H1 (cell line): Measurements from ENCODE around the gene ZBTB2. TPM values are rescaled to one million over a fixed set of nuclear protein-coding genes. Genes with fewer than 3 reads are reported as not detected.

ENCODE experiments used
- CTBP2 ChIP-seq: IDR thresholded peaks from 2 replicates; pipeline ENCODE4 v1.7.0; 2011; ENCODE audit warnings: borderline replicate concordance, mild to moderate bottlenecking, moderate library complexity, mixed read lengths, low read length; ENCODE audit not compliant: insufficient read depth, insufficient read length
- JUND ChIP-seq: IDR thresholded peaks from 2 replicates; pipeline ENCODE4 v1.6.1; 2011; ENCODE audit warnings: mild to moderate bottlenecking, improper control_type of control experiment, low read length
- RAD21 ChIP-seq, 2 experiments: IDR thresholded peaks in 1 of 2; conservative IDR thresholded peaks in 1 of 2; 2 replicates each; pipeline ENCODE4 v1.6.1; 2011; ENCODE audit warnings: low read depth in 2 of 2, low read length in 2 of 2, improper control_type of control experiment in 1 of 2, inconsistent platforms in 1 of 2, mild to moderate bottlenecking in 1 of 2, moderate library complexity in 1 of 2
- RNF2 ChIP-seq: fragments of 200-900, 300-1000 bp; sonication (generic); IDR thresholded peaks from 2 replicates; pipeline ENCODE4 v1.7.1; 2016; ENCODE audit warnings: borderline replicate concordance, low read depth, mild to moderate bottlenecking, antibody characterized with exemption, low read length; ENCODE audit not compliant: poor library complexity, severe bottlenecking; ENCODE audit errors: missing control alignments
- RXRA ChIP-seq: IDR thresholded peaks from 2 replicates; pipeline ENCODE4 v1.6.1; 2011; ENCODE audit warnings: low read depth, mild to moderate bottlenecking, low read length, moderate library complexity; ENCODE audit not compliant: insufficient read depth
- SP1 ChIP-seq: IDR thresholded peaks from 2 replicates; pipeline ENCODE4 v1.6.1; 2011; ENCODE audit warnings: low read depth, low read length
- polyA plus RNA-seq, 7 experiments: library from polyadenylated mRNA; depleted of rRNA in 3 of 7; stranded (reverse) in 5 of 7; unstranded in 2 of 7; fragments of >200 nt in 5 of 7; fragments of 200-250 nt in 2 of 7; gene quantifications; 1 replicate in 5 of 7; 2 replicates in 1 of 7; 4 replicates in 1 of 7; pipeline versions ENCODE4 v1.2.1 to v1.2.3, GENCODE V29; 2011 to 2013; ENCODE audit warnings: missing spikeins in 2 of 7, mixed read lengths in 2 of 7
- total RNA-seq: library from RNA; stranded (reverse); fragmentation: NEBNext Ultra II Directional; extraction: Animal tissue kit (Norgen Biotek cat#: 25700); gene quantifications from 2 replicates; pipeline ENCODE4 v1.2.1, GENCODE V29; 2021

ZBTB2 gene
- total and polyA plus RNA-seq, 2 of the 8 experiments (the other 6 are each of a cell fraction or from before 2014, with no cell fraction given), result 16.1 to 23.7 TPM

- TF ChIP-seq RAD21 (IDR thresholded peaks at IDR 0.05 in 1 of 2, conservative IDR thresholded peaks at IDR 0.05 in 1 of 2; ENCODE audit: low read depth in 2 of 2, low read length in 2 of 2) (no peak), RXRA (no peak), SP1 (no peak), JUND (no peak), CTBP2 (no peak), RNF2 (no peak)
Measured at GRCh38 chr6:151327101-151327500, 64.3 kb downstream of the ZBTB2 start (continued).
